Measurements from ENCODE around the gene MASTL.

Gene MASTL

DNA sequence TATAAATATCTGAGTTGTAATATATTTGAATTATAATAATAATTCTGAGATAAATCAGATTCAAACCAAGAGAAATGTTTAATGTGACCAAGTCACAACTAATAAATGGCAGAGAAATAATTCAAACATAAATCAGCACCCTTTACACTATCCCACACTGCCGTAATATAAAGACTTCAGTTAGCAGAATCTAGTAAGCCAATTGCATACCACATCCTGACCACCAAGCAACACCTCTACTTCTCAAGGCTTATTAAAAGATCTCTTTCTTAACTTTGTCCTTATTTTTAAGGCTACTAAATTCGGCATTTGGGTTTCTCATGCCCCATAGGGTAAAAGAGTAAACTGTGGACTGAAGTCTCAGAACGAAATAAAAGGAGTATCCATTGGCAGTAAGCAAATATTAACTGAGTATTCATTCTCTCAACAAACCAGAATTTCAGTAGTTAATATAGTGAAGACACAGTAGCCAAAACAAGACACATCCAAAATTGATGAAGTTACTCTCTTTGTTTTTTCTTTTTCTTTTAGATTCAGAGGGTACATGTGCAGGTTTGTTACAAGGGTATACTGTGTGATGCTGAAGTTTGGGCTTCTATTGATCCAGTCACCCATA lies 70.6 kb downstream of the MASTL start:
- no peak for DNase-seq

DNA sequence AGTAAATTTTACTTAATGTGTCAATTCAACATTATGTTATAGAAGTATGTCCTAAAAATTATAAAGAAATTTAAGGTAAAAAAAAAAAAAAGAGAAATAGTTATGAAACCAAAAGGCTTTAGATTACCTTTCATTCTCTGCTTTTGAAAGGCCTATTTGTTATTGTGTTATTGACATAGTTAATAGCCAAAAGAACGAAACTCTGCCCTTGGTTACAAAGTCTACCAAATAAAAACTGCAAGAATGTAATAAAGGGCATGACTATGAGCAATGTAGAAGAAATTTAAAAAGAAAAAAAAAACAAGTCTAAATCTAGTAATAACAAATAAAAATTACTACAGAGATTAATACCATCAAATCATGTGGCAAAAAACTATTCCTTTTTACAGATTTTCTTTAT lies 74.9 kb downstream of the MASTL start:
- no peak for DNase-seq

DNA sequence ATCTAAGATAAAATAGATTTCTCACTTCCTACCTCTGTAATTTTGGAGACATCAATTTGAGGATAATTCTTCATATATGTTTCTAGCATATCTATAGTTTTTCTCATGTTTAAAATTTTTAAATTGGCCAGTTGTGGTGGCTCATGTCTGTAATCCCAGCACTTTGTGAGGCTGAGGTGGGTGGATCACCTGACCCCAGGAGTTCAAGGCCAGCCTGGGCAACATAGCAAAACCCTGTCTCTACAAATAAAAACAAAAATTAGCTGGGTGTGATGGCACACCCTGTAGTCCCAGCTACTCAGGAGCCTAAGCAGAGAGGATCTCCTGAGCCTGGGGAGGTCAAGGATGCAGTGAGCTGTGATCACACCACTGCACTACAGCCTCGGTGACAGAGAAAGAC lies 80.6 kb downstream of the MASTL start:
- no peak for DNase-seq

Data from NCI-H226 (cell line).